Brain pericyte (primary cell): ENCODE measurements around the gene LDLRAD3.

Experiments
- DNase-seq: peaks from one replicate; pipeline ENCODE4 v3.0.0-alpha.2; 2012; ENCODE audit warnings: low read depth, low spot score

LDLRAD3 gene

GRCh38 chr11:36074941-36075431, 131.1 kb downstream of the LDLRAD3 start:
- peak; percentile 47 for DNase-seq

- DNase-seq: no peak
Measured at GRCh38 chr11:36077368-36077767, 133.5 kb downstream of the LDLRAD3 start.

GRCh38 chr11:36077886-36078685, 134.2 kb downstream of the LDLRAD3 start:
- no peak for DNase-seq

- DNase-seq: no peak
Measured at GRCh38 chr11:36078686-36079055, 134.8 kb downstream of the LDLRAD3 start.

- DNase-seq: no peak
Measured at GRCh38 chr11:36079878-36080675, 136.2 kb downstream of the LDLRAD3 start.

GRCh38 chr11:36081274-36081945, 137.5 kb downstream of the LDLRAD3 start:
- DNase-seq: no peak

GRCh38 chr11:36086366-36086765, 142.5 kb downstream of the LDLRAD3 start:
- DNase-seq: no peak

- DNase-seq: no peak
Measured at GRCh38 chr11:36088266-36088972, 144.6 kb downstream of the LDLRAD3 start.

- no peak for DNase-seq
Measured at GRCh38 chr11:36089920-36090319, 146.1 kb downstream of the LDLRAD3 start.

- no peak for DNase-seq
Measured at GRCh38 chr11:36090356-36091109, 146.7 kb downstream of the LDLRAD3 start.

- no peak for DNase-seq
Measured at GRCh38 chr11:36091256-36091811, 147.5 kb downstream of the LDLRAD3 start.

- no peak for DNase-seq
Measured at GRCh38 chr11:36092314-36093030, 148.6 kb downstream of the LDLRAD3 start.

GRCh38 chr11:36093548-36093947, 149.7 kb downstream of the LDLRAD3 start:
- DNase-seq: no peak

- no peak for DNase-seq
Measured at GRCh38 chr11:36094164-36094563, 150.3 kb downstream of the LDLRAD3 start.

GRCh38 chr11:36095716-36096115, 151.9 kb downstream of the LDLRAD3 start:
- no peak for DNase-seq

- DNase-seq: no peak
Measured at GRCh38 chr11:36097219-36097650, 153.4 kb downstream of the LDLRAD3 start.

- no peak for DNase-seq
Measured at GRCh38 chr11:36098087-36098486, 154.2 kb downstream of the LDLRAD3 start.

- no peak for DNase-seq
Measured at GRCh38 chr11:36098853-36099375, 155.1 kb downstream of the LDLRAD3 start.

- no peak for DNase-seq
Measured at GRCh38 chr11:36101466-36101865, 157.6 kb downstream of the LDLRAD3 start.
